ENCODE measurements around the gene NRG2. TPM values are rescaled to one million over a fixed set of nuclear protein-coding genes. Genes with fewer than 3 reads are reported as not detected.

The NRG2 gene
- total and polyA plus RNA-seq, 2 of the 8 experiments (the other 6 are each of a cell fraction or from before 2014, with no cell fraction given): 0.27 to 0.54 TPM

DNA sequence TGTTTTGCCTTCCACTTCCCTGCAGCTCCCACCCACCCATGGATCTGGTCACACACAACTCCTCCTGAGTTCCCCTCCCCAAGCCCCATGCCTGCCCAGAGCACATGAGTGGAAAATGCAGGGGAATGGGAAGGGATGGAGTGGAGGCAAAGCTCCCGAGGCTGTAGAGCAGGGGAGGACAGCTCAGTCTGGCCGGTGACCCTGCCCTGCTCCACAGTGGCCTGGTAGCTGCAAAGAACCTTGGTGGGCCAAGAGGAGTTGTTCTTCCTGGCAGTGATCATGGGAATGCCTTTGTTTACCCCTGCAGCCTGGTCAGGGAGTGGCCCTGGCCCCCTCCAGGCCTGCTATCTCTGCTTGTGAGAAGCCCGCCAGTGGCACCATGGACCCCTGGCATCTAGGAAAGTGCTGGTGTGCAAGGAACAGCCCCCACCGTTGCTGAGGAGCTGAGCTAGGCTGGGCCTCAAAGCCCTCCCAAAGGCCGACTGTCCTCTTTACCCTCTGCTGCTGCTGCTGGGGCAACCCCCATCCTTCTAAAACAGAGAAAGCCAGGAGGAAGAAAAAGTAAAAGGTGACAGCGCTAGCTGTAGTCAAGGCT is 187.1 kb downstream of the NRG2 start (continued):
- TF ChIP-seq JUND (IDR thresholded peaks at IDR 0.05; ENCODE audit: low read length) (no peak), SIN3A (conservative IDR thresholded peaks at IDR 0.05 in 1 of 2, IDR thresholded peaks at IDR 0.05 in 1 of 2; ENCODE audit: low read depth in 1 of 2, low read length in 2 of 2) (no peak), CREB1 (IDR thresholded peaks at IDR 0.05) (no peak), USF2 (IDR thresholded peaks at IDR 0.05; ENCODE audit: low read length) (no peak), RBBP5 (IDR thresholded peaks at IDR 0.05; ENCODE audit: borderline replicate concordance, low read depth, low read length) (no peak), CEBPB (IDR thresholded peaks at IDR 0.05; ENCODE audit: low read depth, low read length) (no peak), HDAC2 (IDR thresholded peaks at IDR 0.05; ENCODE audit: borderline replicate concordance in 1 of 2, low read depth in 2 of 2, low read length in 2 of 2) (no peak), EGR1 (IDR thresholded peaks at IDR 0.05; ENCODE audit: borderline replicate concordance, low read depth, low read length) (no peak)

Measured in H1 (cell line).